GM21786 (cell line): ENCODE data around the gene PHF13.
A peak's percentile ranks its signal among the peaks of the same experiment; 100 is the strongest.

ENCODE experiments used
- ATAC-seq: cut with Tn5 transposase; IDR thresholded peaks from one replicate; pipeline ENCODE4 v1.9.1; 2021; ENCODE audit not compliant: unreplicated experiment

The PHF13 gene

GRCh38 chr1:6613361-6614018 lies at the start of gene PHF13:
TSS of gene PHF13 (plus strand) at chr1:6613731. CDS start at chr1:6614067, 336 bp downstream.
- peak; percentile 85 for ATAC-seq

- no peak for ATAC-seq
Observed at GRCh38 chr1:6569033-6569432, 44.5 kb upstream of the PHF13 start.

- no peak for ATAC-seq
Observed at GRCh38 chr1:6570100-6570499, 43.4 kb upstream of the PHF13 start.

- ATAC-seq = no peak
Observed at GRCh38 chr1:6570987-6571386, 42.5 kb upstream of the PHF13 start.

- no peak for ATAC-seq
Observed at GRCh38 chr1:6572653-6573383, 40.7 kb upstream of the PHF13 start.

- no peak for ATAC-seq
Observed at GRCh38 chr1:6574025-6574620, 39.4 kb upstream of the PHF13 start.

GRCh38 chr1:6574818-6575217 lies 38.7 kb upstream of the PHF13 start:
- ATAC-seq = no peak

- no peak for ATAC-seq
Observed at GRCh38 chr1:6577831-6578525, 35.6 kb upstream of the PHF13 start.

- no peak for ATAC-seq
Observed at GRCh38 chr1:6578624-6579373, 34.7 kb upstream of the PHF13 start.

- peak; percentile 89 for ATAC-seq
Observed at GRCh38 chr1:6579374-6580118, 34.0 kb upstream of the PHF13 start, which contains the start of gene ZBTB48. TSS of gene ZBTB48 (plus strand) at chr1:6579994. CDS start at chr1:6580610, 616 bp downstream.

- ATAC-seq = no peak
Observed at GRCh38 chr1:6580119-6580592, 33.4 kb upstream of the PHF13 start.

GRCh38 chr1:6580593-6581409 lies 32.7 kb upstream of the PHF13 start:
- no peak for ATAC-seq

GRCh38 chr1:6581561-6582305 lies 31.8 kb upstream of the PHF13 start:
- ATAC-seq = no peak

- ATAC-seq = no peak
Observed at GRCh38 chr1:6582370-6582769, 31.2 kb upstream of the PHF13 start.

- no peak for ATAC-seq
Observed at GRCh38 chr1:6584126-6585080, 29.1 kb upstream of the PHF13 start.

- no peak for ATAC-seq
Observed at GRCh38 chr1:6585081-6585722, 28.3 kb upstream of the PHF13 start.

GRCh38 chr1:6585841-6586240 lies 27.7 kb upstream of the PHF13 start:
- no peak for ATAC-seq
